ENCODE measurements around the gene CTDNEP1. TPM values are rescaled to one million over a fixed set of nuclear protein-coding genes. Genes with fewer than 3 reads are reported as not detected.

CTDNEP1 gene
- total RNA-seq, 1 donor from 2014 or later: 179 TPM

- no peaks in the 10 kb centered on the region for H3K9me3 Mint-ChIP-seq
- no peak for DNase-seq (ENCODE audit: low read depth, low spot score)
- H3K27ac Mint-ChIP-seq (ENCODE audit: unreplicated experiment): peak overlapping the region; percentile 91
- H3K27me3 Mint-ChIP-seq (ENCODE audit: low read depth): peaks cover 50% of the 10 kb centered on the region
- peaks cover 84% of the 10 kb centered on the region for H3K4me1 Mint-ChIP-seq
- no peaks in the 10 kb centered on the region for H3K36me3 Mint-ChIP-seq (ENCODE audit: low read depth)
- TF ChIP-seq, protein P1, sequence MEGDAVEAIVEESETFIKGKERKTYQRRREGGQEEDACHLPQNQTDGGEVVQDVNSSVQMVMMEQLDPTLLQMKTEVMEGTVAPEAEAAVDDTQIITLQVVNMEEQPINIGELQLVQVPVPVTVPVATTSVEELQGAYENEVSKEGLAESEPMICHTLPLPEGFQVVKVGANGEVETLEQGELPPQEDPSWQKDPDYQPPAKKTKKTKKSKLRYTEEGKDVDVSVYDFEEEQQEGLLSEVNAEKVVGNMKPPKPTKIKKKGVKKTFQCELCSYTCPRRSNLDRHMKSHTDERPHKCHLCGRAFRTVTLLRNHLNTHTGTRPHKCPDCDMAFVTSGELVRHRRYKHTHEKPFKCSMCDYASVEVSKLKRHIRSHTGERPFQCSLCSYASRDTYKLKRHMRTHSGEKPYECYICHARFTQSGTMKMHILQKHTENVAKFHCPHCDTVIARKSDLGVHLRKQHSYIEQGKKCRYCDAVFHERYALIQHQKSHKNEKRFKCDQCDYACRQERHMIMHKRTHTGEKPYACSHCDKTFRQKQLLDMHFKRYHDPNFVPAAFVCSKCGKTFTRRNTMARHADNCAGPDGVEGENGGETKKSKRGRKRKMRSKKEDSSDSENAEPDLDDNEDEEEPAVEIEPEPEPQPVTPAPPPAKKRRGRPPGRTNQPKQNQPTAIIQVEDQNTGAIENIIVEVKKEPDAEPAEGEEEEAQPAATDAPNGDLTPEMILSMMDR (conservative IDR thresholded peaks at IDR 0.05): no peak
- H3K4me3 Mint-ChIP-seq: peak overlapping the region; percentile 91
Measured at GRCh38 chr17:7216242-7217112, 35.1 kb downstream of the CTDNEP1 start.

DNA sequence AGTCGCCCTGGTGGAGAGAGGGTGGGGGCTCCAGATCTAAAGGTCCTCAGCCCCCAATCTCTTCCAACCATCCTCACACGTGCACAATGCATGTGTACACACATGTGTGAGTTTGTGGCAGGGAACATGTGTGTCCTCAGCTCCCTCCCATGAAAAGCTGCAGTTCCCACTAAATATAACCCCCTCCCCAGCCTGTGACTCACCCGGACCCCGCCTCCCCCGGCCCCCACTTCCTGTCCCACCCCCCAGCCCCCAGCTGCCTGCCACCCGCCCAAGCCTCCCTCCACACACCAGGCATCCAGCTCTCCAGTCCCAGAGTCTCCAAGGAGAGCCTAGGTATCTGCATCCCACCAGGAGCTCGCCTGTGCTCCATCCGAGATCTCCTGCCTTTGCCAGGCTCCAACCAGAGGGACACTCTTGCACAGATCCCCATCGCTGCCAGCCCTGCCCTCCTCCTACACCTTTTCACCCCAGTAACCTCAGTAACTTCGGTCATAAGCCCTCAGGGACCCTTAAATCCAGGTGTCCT is 35.8 kb downstream of the CTDNEP1 start:
- Mint-ChIP-seq H3K27me3 (ENCODE audit: low read depth) (peaks cover 44% of the 10 kb centered on the region), H3K27ac (ENCODE audit: unreplicated experiment) (peak overlapping the region; percentile 91), H3K4me1 (peaks cover 76% of the 10 kb centered on the region), H3K4me3 (peak overlapping the region; percentile 91), H3K36me3 (ENCODE audit: low read depth) (no peaks in the 10 kb centered on the region), H3K9me3 (no peaks in the 10 kb centered on the region)
- no peak for DNase-seq (ENCODE audit: low read depth, low spot score)
- TF ChIP-seq, protein P1 (conservative IDR thresholded peaks at IDR 0.05): no peak

- H3K27ac Mint-ChIP-seq (ENCODE audit: unreplicated experiment): peak overlapping the region; percentile 60
- no peaks in the 10 kb centered on the region for H3K9me3 Mint-ChIP-seq
- H3K4me1 Mint-ChIP-seq: peaks cover 73% of the 10 kb centered on the region
- TF ChIP-seq, protein P1 (conservative IDR thresholded peaks at IDR 0.05): no peak
- H3K4me3 Mint-ChIP-seq: peak overlapping the region; percentile 91
- H3K36me3 Mint-ChIP-seq (ENCODE audit: low read depth): no peaks in the 10 kb centered on the region
- no peak for DNase-seq (ENCODE audit: low read depth, low spot score)
- peaks cover 39% of the 10 kb centered on the region for H3K27me3 Mint-ChIP-seq (ENCODE audit: low read depth)
Measured at GRCh38 chr17:7215136-7215638, 36.3 kb downstream of the CTDNEP1 start.

- Mint-ChIP-seq H3K36me3 (ENCODE audit: low read depth) (no peaks in the 10 kb centered on the region), H3K27me3 (ENCODE audit: low read depth) (peaks cover 35% of the 10 kb centered on the region), H3K9me3 (no peaks in the 10 kb centered on the region), H3K27ac (ENCODE audit: unreplicated experiment) (peak overlapping the region; percentile 99), H3K4me1 (peaks cover 74% of the 10 kb centered on the region), H3K4me3 (peak overlapping the region; percentile 91)
- DNase-seq (ENCODE audit: low read depth, low spot score): peak; percentile 100
- TF ChIP-seq, protein P1 (conservative IDR thresholded peaks at IDR 0.05): peak; percentile 70
Measured at GRCh38 chr17:7214300-7215135, 37.0 kb downstream of the CTDNEP1 start.

GRCh38 chr17:7213895-7214299 is 37.6 kb downstream of the CTDNEP1 start:
- H3K4me1 Mint-ChIP-seq: peaks cover 68% of the 10 kb centered on the region
- H3K36me3 Mint-ChIP-seq (ENCODE audit: low read depth): no peaks in the 10 kb centered on the region
- H3K27ac Mint-ChIP-seq (ENCODE audit: unreplicated experiment): peak overlapping the region; percentile 99
- TF ChIP-seq, protein P1 (conservative IDR thresholded peaks at IDR 0.05): peak; percentile 77
- H3K4me3 Mint-ChIP-seq: peak overlapping the region; percentile 91
- H3K9me3 Mint-ChIP-seq: no peaks in the 10 kb centered on the region
- peaks cover 30% of the 10 kb centered on the region for H3K27me3 Mint-ChIP-seq (ENCODE audit: low read depth)
- DNase-seq (ENCODE audit: low read depth, low spot score): peak; percentile 96
